GM19035 (cell line): ENCODE data around the gene USP47.

Source experiments
- ATAC-seq: cut with Tn5 transposase; IDR thresholded peaks from one replicate; pipeline ENCODE4 v1.9.1; 2021; ENCODE audit not compliant: unreplicated experiment

Gene USP47

GRCh38 chr11:11937433-11937832 is 95.7 kb downstream of the USP47 start:
- no peak for ATAC-seq

GRCh38 chr11:11937957-11938356 is 96.2 kb downstream of the USP47 start:
- no peak for ATAC-seq

GRCh38 chr11:11940551-11940950 is 98.8 kb downstream of the USP47 start:
- no peak for ATAC-seq

- ATAC-seq: no peak
Measured at GRCh38 chr11:11942668-11943067, 100.9 kb downstream of the USP47 start.

- ATAC-seq: no peak
Measured at GRCh38 chr11:11944444-11944843, 102.7 kb downstream of the USP47 start.

- no peak for ATAC-seq
Measured at GRCh38 chr11:11946180-11946579, 104.4 kb downstream of the USP47 start.

GRCh38 chr11:11946878-11947277 is 105.1 kb downstream of the USP47 start:
- no peak for ATAC-seq

- ATAC-seq: no peak
Measured at GRCh38 chr11:11947825-11948224, 106.1 kb downstream of the USP47 start.

GRCh38 chr11:11948242-11948947 is 106.6 kb downstream of the USP47 start:
- ATAC-seq: no peak

- no peak for ATAC-seq
Measured at GRCh38 chr11:11949482-11949881, 107.7 kb downstream of the USP47 start.

- no peak for ATAC-seq
Measured at GRCh38 chr11:11952036-11952435, 110.3 kb downstream of the USP47 start.

GRCh38 chr11:11956006-11956405 is 114.2 kb downstream of the USP47 start:
- ATAC-seq: no peak

- no peak for ATAC-seq
Measured at GRCh38 chr11:11958403-11959231, 116.8 kb downstream of the USP47 start.

- no peak for ATAC-seq
Measured at GRCh38 chr11:11959601-11960000, 117.8 kb downstream of the USP47 start.

GRCh38 chr11:11960687-11961086 is 118.9 kb downstream of the USP47 start:
- no peak for ATAC-seq

GRCh38 chr11:11961399-11962028 is 119.7 kb downstream of the USP47 start:
- ATAC-seq: no peak

GRCh38 chr11:11963067-11963466 is 121.3 kb downstream of the USP47 start:
- no peak for ATAC-seq

GRCh38 chr11:11963842-11964773 is 122.3 kb downstream of the USP47 start:
- ATAC-seq: no peak

GRCh38 chr11:11964774-11965150 is 123.0 kb downstream of the USP47 start:
- no peak for ATAC-seq

GRCh38 chr11:11965192-11965591 is 123.4 kb downstream of the USP47 start:
- no peak for ATAC-seq
